Astrocyte (in vitro differentiated cells and primary cell): ENCODE measurements around the gene ARID5B. TPM values are rescaled to one million over a fixed set of nuclear protein-coding genes. Genes with fewer than 3 reads are reported as not detected.

Experiments
- DNase-seq: peaks from one replicate; pipeline ENCODE4 v3.0.0-alpha.2; 2010; ENCODE audit warnings: low read depth
- FAIRE-seq: peaks from 2 replicates; lab custom pipeline; 2011; peaks lifted over from hg19 to GRCh38; lab: Jason Lieb, UNC
- H2AFZ ChIP-seq: 2 replicates; pipeline ENCODE4 v1.6.0; 2012; ENCODE audit warnings: low read depth, low read length, inconsistent platforms
- H3K27ac ChIP-seq: 2 replicates; pipeline ENCODE4 v1.5.1; 2011; ENCODE audit warnings: low read depth, low read length, inconsistent platforms
- H3K27me3 ChIP-seq: 2 replicates; pipeline ENCODE4 v1.6.0; 2011; ENCODE audit warnings: low read length, inconsistent platforms; ENCODE audit not compliant: insufficient read depth
- H3K36me3 ChIP-seq: 2 replicates; pipeline ENCODE4 v1.5.1; 2011; ENCODE audit warnings: low read length, inconsistent platforms; ENCODE audit not compliant: insufficient read depth
- H3K4me1 ChIP-seq: 2 replicates; pipeline ENCODE4 v1.5.1; 2011; ENCODE audit warnings: low read length, inconsistent platforms; ENCODE audit not compliant: insufficient read depth
- H3K4me2 ChIP-seq: 2 replicates; pipeline ENCODE4 v1.6.0; 2012; ENCODE audit warnings: low read length, inconsistent platforms
- H3K4me3 ChIP-seq: 2 replicates; pipeline ENCODE4 v1.5.1; 2011; ENCODE audit warnings: low read depth, mild to moderate bottlenecking, low read length, inconsistent platforms; ENCODE audit not compliant: insufficient read depth
- H3K79me2 ChIP-seq: 2 replicates; pipeline ENCODE4 v1.6.0; 2012; ENCODE audit warnings: mild to moderate bottlenecking, low read length, inconsistent platforms; ENCODE audit not compliant: insufficient read depth
- H3K9ac ChIP-seq: 2 replicates; pipeline ENCODE4 v1.6.0; 2012; ENCODE audit warnings: mild to moderate bottlenecking, low read length, inconsistent platforms
- H3K9me3 ChIP-seq: 2 replicates; pipeline ENCODE4 v1.5.1; 2012; ENCODE audit warnings: low read depth, mild to moderate bottlenecking, low read length, inconsistent platforms; ENCODE audit not compliant: insufficient read depth
- H4K20me1 ChIP-seq: 2 replicates; pipeline ENCODE4 v1.6.0; 2012; ENCODE audit warnings: low read length, inconsistent platforms; ENCODE audit not compliant: insufficient read depth
- H3K27ac Mint-ChIP-seq: one replicate; pipeline ENCODE4 v1.8.0; 2021; ENCODE audit warnings: mild to moderate bottlenecking, mixed read lengths; ENCODE audit not compliant: unreplicated experiment
- H3K27me3 Mint-ChIP-seq: one replicate; pipeline ENCODE4 v1.8.0; 2021; ENCODE audit warnings: low read depth, mixed read lengths; ENCODE audit not compliant: unreplicated experiment
- H3K36me3 Mint-ChIP-seq: one replicate; pipeline ENCODE4 v1.8.0; 2021; ENCODE audit warnings: low read depth, mixed read lengths; ENCODE audit not compliant: unreplicated experiment
- H3K4me1 Mint-ChIP-seq: one replicate; pipeline ENCODE4 v1.8.0; 2021; ENCODE audit warnings: low read depth, mixed read lengths; ENCODE audit not compliant: unreplicated experiment
- H3K4me3 Mint-ChIP-seq: one replicate; pipeline ENCODE4 v1.8.0; 2021; ENCODE audit warnings: mild to moderate bottlenecking, moderate library complexity, mixed read lengths; ENCODE audit not compliant: unreplicated experiment
- H3K9me3 Mint-ChIP-seq: one replicate; pipeline ENCODE4 v1.8.0; 2021; ENCODE audit warnings: mild to moderate bottlenecking, mixed read lengths; ENCODE audit not compliant: unreplicated experiment
- CTCF ChIP-seq: IDR thresholded peaks from 2 replicates; pipeline ENCODE4 v1.5.1; 2011; ENCODE audit warnings: low read depth, mild to moderate bottlenecking, inconsistent platforms, low read length, moderate library complexity; ENCODE audit not compliant: insufficient read depth
- EZH2 ChIP-seq: IDR thresholded peaks from 2 replicates; pipeline ENCODE4 v1.6.1; 2012; ENCODE audit warnings: mild to moderate bottlenecking, low read length, inconsistent platforms; ENCODE audit not compliant: insufficient read depth
- total RNA-seq: library from RNA; stranded (reverse); gene quantifications from 2 replicates; pipeline ENCODE4 v1.2.1, GENCODE V29; 2021

The ARID5B gene
- total RNA-seq, 1 donor from 2014 or later: 66.0 TPM

- Histone ChIP-seq H3K9me3 (no peaks in the 10 kb centered on the region), H3K9ac (no peak overlapping the region), H3K27ac (no peak overlapping the region), H3K4me2 (no peak overlapping the region), H3K79me2 (peaks cover 73% of the 10 kb centered on the region), H3K4me3 (no peak overlapping the region), H3K4me1 (peaks cover 21% of the 10 kb centered on the region), H3K27me3 (no peaks in the 10 kb centered on the region), H2AFZ (no peak overlapping the region), H3K36me3 (peaks cover 82% of the 10 kb centered on the region), H4K20me1 (peaks cover 33% of the 10 kb centered on the region)
- no peak overlapping the region for H3K4me3 Mint-ChIP-seq
- no peak for FAIRE-seq
- DNase-seq: no peak
- TF ChIP-seq EZH2 (no peak), CTCF (no peak)
- no peaks in the 10 kb centered on the region for H3K27me3 Mint-ChIP-seq
- no peaks in the 10 kb centered on the region for H3K9me3 Mint-ChIP-seq
- H3K27ac Mint-ChIP-seq: no peak overlapping the region
- peaks cover 39% of the 10 kb centered on the region for H3K36me3 Mint-ChIP-seq
- H3K4me1 Mint-ChIP-seq: peaks cover 30% of the 10 kb centered on the region
These were observed 168.1 kb downstream of the ARID5B start for GRCh38 chr10:62069452-62070178.

- no peaks in the 10 kb centered on the region for H3K27me3 ChIP-seq
- Mint-ChIP-seq H3K27me3 (no peaks in the 10 kb centered on the region), H3K27ac (peak overlapping the region; percentile 76), H3K36me3 (peaks cover 46% of the 10 kb centered on the region), H3K4me3 (no peak overlapping the region), H3K9me3 (no peaks in the 10 kb centered on the region), H3K4me1 (peaks cover 46% of the 10 kb centered on the region)
- H3K4me2 ChIP-seq: peak overlapping the region; percentile 30
- TF ChIP-seq CTCF (no peak), EZH2 (no peak)
- no peak overlapping the region for H2AFZ ChIP-seq
- H3K9ac ChIP-seq: peak overlapping the region; percentile 20
- DNase-seq (peak; percentile 77), FAIRE-seq (no peak)
- H3K4me1 ChIP-seq: peaks cover 34% of the 10 kb centered on the region
- H3K4me3 ChIP-seq: no peak overlapping the region
- peaks cover 67% of the 10 kb centered on the region for H3K79me2 ChIP-seq
- no peaks in the 10 kb centered on the region for H3K9me3 ChIP-seq
- peaks cover 78% of the 10 kb centered on the region for H3K36me3 ChIP-seq
- peaks cover 25% of the 10 kb centered on the region for H4K20me1 ChIP-seq
- H3K27ac ChIP-seq: peak overlapping the region; percentile 74
These were observed 170.4 kb downstream of the ARID5B start for GRCh38 chr10:62071846-62072281.

GRCh38 chr10:62072901-62073300 lies 171.4 kb downstream of the ARID5B start:
- TF ChIP-seq CTCF: no peak
- TF ChIP-seq EZH2: no peak
- Mint-ChIP-seq H3K4me1 (peaks cover 54% of the 10 kb centered on the region), H3K9me3 (no peaks in the 10 kb centered on the region), H3K36me3 (peaks cover 47% of the 10 kb centered on the region), H3K27ac (peak overlapping the region; percentile 37), H3K27me3 (no peaks in the 10 kb centered on the region), H3K4me3 (no peak overlapping the region)
- Histone ChIP-seq H3K79me2 (peaks cover 65% of the 10 kb centered on the region), H3K4me3 (no peak overlapping the region), H3K36me3 (peaks cover 70% of the 10 kb centered on the region), H3K27ac (peak overlapping the region; percentile 74), H3K9ac (peak overlapping the region; percentile 9), H3K4me2 (peak overlapping the region; percentile 24), H2AFZ (no peak overlapping the region), H3K27me3 (no peaks in the 10 kb centered on the region), H3K9me3 (no peaks in the 10 kb centered on the region), H4K20me1 (peaks cover 18% of the 10 kb centered on the region), H3K4me1 (peaks cover 35% of the 10 kb centered on the region)
- DNase-seq (peak; percentile 76), FAIRE-seq (peak; percentile 68)
